Stimulated activated CD8-positive, alpha-beta memory T cell treated with anti-CD3 and anti-CD28 coated beads, Interleukin-15, amount 100 ng/mL, for 48 hours (primary cell): ENCODE data around the gene ATP1A1.

Source experiments
- DNase-seq, 2 donors: peaks; one replicate each; pipeline ENCODE4 v3.0.0-alpha.2; 2020; ENCODE audit warnings: low read depth in 2 of 2

Gene ATP1A1

DNA sequence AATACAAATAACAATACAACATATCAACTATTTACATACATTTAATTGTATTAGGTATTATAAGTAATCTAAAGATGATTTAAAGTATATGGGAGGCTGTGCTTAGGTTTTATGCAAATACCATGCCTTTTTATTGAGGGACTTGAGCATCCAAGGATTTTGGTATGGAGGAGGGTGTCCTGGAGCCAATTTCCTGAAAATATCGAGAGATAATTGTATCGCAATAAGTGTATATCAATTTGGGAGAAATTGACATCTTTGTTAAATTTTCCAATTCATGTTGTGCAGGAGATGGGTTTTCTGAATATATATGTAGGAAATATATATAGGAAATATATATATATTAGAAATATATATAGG lies 63.5 kb downstream of the ATP1A1 start:
- no peak for DNase-seq

DNA sequence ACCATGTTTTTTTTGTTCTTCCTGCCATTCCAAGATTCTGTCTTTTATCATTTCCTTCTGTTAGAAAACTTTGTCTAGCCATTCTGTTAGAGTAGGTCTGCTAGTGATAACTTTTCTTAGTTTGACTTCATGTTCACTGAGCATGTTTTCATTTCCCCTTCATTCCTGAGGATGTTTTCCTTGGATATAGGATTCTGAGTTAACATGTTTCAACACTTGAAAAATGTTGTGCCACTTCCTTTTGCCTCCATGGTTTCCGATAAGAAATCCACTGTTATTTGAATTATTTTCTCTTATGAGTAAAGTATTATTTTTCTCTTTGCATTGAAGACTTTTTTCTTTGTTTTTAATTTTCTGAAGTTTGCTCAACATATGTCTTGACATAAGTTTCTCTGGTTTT lies 66.7 kb downstream of the ATP1A1 start:
- no peak for DNase-seq

DNA sequence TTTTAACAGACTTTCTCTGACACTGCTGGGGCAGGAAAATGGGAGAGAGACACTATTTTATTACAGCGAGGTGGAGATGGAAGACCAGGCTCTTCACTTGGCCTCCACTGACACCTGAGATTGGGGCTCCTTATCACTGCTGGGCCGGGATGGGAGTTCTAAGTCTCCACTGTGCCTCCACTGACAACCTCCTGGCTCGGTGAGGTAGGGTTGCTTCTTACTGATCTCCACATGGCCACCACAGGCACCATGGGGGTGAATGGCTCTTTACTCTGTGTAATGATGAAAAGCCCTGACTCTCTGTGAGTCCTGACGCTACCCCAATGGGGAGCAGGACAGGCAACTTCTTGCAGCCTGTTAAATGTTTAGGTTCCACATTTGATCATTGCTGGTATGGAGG lies 67.7 kb downstream of the ATP1A1 start:
- DNase-seq: no peak

DNA sequence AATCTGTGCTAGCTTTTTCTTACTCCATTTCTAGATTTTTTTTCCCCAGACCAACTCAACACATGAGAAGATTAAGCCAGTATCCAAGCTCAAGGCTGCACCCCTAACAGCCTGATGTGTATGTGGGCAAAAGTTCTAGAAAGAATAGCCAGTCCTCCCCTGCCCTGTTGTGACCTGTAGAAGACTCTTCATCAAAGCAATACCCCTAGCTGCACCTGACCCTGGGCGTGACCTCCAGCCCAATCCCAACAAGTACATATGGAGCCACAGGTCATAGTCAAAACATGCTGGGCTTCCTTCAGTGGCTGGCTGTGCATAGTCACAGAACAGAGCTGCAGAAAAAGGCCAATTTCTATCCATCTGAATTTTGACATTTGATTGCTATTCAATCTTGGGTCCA lies 72.5 kb downstream of the ATP1A1 start:
- DNase-seq: no peak

DNA sequence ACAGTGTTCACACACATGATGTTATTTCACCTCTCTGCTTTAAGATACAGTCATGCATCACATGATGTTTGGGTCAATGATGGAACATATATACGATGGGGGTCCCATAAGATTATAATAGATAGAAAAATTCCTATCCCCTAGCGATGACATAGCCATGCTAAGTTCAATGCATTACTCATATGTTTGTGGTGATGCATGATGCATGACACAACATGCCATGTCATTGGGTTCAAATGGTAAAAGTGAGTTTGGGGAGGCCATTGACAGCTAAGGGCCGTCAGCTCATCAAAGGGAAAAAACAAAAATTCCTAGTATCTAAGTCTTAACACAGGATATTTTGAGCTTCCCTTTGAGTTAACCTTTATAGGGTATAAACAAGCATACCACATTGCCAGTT lies 73.6 kb downstream of the ATP1A1 start:
- no peak for DNase-seq

DNA sequence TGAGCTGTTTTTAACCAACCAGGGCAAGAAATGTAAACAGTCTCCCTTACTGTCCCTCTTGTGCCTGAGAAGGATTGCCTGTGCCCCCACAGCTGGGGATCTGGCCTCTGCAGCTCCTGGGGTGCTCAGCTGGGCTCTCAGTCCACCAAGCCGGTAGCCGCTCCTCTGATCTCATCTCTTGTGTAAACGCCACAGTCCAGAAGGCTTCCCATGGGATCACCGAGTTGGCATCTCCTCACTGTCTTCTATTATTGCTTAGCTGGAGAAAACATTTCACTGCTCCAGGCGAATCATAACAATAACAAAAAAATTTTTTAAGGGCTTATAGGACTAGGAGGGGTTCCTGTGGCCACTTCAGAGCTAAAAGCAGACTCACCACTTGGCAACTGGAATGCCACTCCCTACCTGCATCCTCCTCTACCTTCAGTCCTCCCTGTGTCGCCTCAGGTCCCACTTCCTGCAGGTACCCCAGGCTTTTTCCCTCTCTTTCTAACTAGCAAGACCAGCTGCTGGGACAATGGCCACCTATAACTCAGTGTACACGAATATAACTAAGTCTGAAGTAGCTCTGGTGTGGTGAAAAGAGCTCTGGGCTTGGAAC lies 75.8 kb downstream of the ATP1A1 start:
- DNase-seq: no peak

DNA sequence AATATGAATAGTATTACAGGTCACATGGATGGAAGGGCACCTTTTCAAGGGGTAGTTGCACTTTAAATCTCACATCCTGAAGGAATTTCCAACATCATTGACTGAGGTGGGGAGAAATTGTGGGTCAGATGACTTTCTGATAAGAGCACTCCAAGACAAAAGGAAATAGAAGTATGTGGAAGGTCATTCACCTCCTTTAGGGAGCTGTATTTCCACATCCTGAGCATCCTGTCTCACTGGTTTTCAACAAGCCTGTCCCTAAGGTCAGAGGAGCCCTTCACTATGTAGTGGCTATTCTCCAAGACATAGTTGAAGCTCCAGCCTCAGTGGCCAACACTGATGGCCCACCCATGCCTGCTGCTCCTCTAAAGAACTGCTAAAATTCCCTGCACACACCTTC lies 76.5 kb downstream of the ATP1A1 start:
- DNase-seq: no peak

DNA sequence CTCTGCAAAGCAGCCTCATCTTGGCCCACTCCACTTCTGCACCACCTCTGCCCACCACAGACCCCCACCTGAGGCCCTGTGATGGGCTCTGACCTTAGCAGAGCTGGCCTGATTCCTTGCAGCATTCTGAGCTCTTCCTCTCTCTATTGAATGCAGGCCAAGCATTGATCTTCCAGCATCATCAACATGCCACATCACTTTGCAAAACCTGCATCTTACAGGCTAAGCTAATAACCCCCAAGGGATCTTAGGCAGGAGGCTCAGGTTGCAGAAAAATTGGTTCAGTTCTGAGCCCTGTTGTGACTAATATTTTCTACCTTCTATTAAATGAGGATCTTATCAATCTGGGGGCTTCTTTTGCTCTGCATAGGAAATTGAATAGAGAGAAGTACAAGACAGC lies 78.7 kb downstream of the ATP1A1 start:
- no peak for DNase-seq

DNA sequence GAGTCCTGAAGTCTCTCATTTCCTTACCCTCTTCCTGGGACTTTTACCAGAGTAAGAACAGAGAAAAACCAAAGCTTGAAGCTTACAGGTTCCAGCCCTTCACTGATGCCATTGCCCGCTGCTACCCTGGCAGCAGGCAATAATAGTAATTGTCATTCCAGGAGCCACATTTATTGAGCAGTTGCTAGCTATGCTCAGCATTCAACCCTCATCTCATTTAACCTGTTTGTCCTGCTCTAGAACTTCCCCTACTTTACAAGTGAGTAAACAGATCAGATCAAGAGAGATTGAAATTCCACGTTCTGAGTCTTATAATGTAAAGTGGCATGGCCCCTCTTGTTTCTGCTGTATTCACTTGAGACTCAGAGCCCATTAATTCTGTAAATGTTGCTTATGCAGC lies 80.4 kb downstream of the ATP1A1 start:
- no peak for DNase-seq

DNA sequence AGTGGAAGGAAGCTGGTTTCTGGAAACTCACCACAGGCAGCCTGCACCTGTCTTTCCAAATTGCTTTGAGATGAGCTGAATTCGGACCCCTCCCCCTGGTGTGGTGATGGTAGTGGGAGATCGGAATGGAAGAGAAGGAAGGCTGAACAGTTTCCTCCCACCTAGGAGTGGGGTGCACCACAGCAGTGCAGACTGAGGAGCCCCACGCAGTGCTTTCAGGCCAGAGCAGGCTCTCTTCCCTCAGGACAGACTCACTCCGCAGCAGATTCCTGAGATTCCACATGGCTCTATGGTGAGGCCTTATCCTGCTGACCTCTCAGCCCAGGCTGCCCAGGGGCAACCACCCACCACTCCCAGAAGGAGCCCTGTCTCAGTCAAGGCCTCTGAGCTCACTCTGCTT lies 80.9 kb downstream of the ATP1A1 start:
- no peak for DNase-seq
